ENCODE measurements around the gene PSAP.

DNA sequence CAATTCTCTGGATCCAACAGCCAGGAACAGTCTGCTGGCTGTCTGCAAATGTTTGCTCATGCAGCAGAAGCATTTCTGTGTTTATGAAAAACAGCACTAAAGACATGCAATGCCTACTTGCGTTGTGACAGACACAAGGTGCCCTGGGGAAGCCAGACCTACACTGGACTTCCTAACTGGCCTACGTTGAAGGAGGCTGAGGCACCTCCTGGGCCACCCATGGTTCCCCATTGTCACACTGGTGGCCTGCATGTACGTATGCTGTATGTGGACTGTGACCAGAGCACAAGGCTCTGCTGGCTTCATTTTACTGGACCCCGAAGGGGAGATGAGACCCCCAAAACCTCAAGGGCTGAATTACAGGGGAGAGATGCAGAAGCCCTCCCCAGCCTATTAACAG, 27.7 kb downstream of the PSAP start:
- TF ChIP-seq, protein P1, sequence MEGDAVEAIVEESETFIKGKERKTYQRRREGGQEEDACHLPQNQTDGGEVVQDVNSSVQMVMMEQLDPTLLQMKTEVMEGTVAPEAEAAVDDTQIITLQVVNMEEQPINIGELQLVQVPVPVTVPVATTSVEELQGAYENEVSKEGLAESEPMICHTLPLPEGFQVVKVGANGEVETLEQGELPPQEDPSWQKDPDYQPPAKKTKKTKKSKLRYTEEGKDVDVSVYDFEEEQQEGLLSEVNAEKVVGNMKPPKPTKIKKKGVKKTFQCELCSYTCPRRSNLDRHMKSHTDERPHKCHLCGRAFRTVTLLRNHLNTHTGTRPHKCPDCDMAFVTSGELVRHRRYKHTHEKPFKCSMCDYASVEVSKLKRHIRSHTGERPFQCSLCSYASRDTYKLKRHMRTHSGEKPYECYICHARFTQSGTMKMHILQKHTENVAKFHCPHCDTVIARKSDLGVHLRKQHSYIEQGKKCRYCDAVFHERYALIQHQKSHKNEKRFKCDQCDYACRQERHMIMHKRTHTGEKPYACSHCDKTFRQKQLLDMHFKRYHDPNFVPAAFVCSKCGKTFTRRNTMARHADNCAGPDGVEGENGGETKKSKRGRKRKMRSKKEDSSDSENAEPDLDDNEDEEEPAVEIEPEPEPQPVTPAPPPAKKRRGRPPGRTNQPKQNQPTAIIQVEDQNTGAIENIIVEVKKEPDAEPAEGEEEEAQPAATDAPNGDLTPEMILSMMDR (IDR thresholded peaks at IDR 0.05) = no peak
- no peak for TF ChIP-seq POLR2A (IDR thresholded peaks at IDR 0.05)
